RWPE2 (cell line): Measurements from ENCODE around the gene CSNK2A3.

Source experiments
- ATAC-seq: fragments of 200-7000 bp; cut with Tn5 transposase; 3 replicates; pipeline ENCODE4 v1.9.1; 2021; ENCODE audit warnings: low read depth
- DNase-seq: peaks from one replicate; pipeline ENCODE4 v3.0.0-alpha.2; 2020; ENCODE audit warnings: low spot score
- H3K27ac ChIP-seq: fragments of 450-650 bp; 2 replicates; pipeline ENCODE4 v1.5.1; 2017; ENCODE audit warnings: mild to moderate bottlenecking; ENCODE audit not compliant: poor library complexity, severe bottlenecking
- H3K27me3 ChIP-seq: fragments of 250-450 bp; sonication (Bioruptor Pico); 2 replicates; pipeline ENCODE4 v1.5.1; 2021; ENCODE audit warnings: mild to moderate bottlenecking, moderate library complexity; ENCODE audit not compliant: insufficient read depth, poor library complexity, severe bottlenecking
- H3K36me3 ChIP-seq: fragments of 250-450 bp; sonication (Bioruptor Pico); 2 replicates; pipeline ENCODE4 v1.5.1; 2020; ENCODE audit warnings: low read depth, mild to moderate bottlenecking, moderate library complexity
- H3K4me1 ChIP-seq: fragments of 250-450 bp; sonication (Bioruptor Pico); 2 replicates; pipeline ENCODE4 v1.5.1; 2021; ENCODE audit warnings: mild to moderate bottlenecking, moderate library complexity; ENCODE audit not compliant: insufficient read depth, poor library complexity, severe bottlenecking
- H3K4me3 ChIP-seq: fragments of 250-450 bp; sonication (Bioruptor Pico); 2 replicates; pipeline ENCODE4 v1.5.1; 2021; ENCODE audit warnings: mild to moderate bottlenecking, moderate library complexity; ENCODE audit not compliant: severe bottlenecking
- H3K9me3 ChIP-seq: fragments of 250-450 bp; sonication (Bioruptor Pico); 2 replicates; pipeline ENCODE4 v1.5.1; 2021; ENCODE audit warnings: mild to moderate bottlenecking, moderate library complexity; ENCODE audit not compliant: severe bottlenecking
- TF ChIP-seq, protein P1 (sequence below): fragments of 450-650 bp; IDR thresholded peaks from one replicate; pipeline ENCODE4 v1.5.1; 2017; ENCODE audit warnings: mild to moderate bottlenecking, moderate library complexity; ENCODE audit not compliant: poor library complexity, severe bottlenecking

Gene CSNK2A3

DNA sequence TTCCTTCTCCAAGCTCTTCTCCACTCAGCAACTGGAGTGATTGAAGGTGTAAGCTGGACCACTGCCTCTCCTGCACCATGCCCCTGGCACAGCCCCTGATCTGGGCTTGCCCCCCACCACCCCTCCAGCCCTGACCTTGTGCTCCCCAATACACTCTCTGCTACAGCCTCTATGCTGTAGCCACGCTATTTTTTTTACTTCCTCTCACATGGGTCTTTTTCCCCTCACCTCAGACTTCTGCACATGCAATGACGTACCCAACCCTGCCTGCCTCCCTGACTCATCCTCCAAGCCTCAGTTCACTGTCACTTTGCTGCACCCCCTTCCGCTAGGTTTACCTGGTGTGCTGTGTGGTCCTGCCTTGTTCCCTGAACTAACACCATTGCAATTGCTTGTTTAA is 9.0 kb downstream of the CSNK2A3 start:
- TF ChIP-seq, protein P1, sequence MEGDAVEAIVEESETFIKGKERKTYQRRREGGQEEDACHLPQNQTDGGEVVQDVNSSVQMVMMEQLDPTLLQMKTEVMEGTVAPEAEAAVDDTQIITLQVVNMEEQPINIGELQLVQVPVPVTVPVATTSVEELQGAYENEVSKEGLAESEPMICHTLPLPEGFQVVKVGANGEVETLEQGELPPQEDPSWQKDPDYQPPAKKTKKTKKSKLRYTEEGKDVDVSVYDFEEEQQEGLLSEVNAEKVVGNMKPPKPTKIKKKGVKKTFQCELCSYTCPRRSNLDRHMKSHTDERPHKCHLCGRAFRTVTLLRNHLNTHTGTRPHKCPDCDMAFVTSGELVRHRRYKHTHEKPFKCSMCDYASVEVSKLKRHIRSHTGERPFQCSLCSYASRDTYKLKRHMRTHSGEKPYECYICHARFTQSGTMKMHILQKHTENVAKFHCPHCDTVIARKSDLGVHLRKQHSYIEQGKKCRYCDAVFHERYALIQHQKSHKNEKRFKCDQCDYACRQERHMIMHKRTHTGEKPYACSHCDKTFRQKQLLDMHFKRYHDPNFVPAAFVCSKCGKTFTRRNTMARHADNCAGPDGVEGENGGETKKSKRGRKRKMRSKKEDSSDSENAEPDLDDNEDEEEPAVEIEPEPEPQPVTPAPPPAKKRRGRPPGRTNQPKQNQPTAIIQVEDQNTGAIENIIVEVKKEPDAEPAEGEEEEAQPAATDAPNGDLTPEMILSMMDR: no peak
- no peak for ATAC-seq
- H3K9me3 ChIP-seq: no peaks in the 10 kb centered on the region
- H3K4me3 ChIP-seq: no peak overlapping the region
- H3K36me3 ChIP-seq: no peaks in the 10 kb centered on the region
- no peak overlapping the region for H3K27ac ChIP-seq
- H3K27me3 ChIP-seq: no peaks in the 10 kb centered on the region
- DNase-seq: no peak
- no peaks in the 10 kb centered on the region for H3K4me1 ChIP-seq

DNA sequence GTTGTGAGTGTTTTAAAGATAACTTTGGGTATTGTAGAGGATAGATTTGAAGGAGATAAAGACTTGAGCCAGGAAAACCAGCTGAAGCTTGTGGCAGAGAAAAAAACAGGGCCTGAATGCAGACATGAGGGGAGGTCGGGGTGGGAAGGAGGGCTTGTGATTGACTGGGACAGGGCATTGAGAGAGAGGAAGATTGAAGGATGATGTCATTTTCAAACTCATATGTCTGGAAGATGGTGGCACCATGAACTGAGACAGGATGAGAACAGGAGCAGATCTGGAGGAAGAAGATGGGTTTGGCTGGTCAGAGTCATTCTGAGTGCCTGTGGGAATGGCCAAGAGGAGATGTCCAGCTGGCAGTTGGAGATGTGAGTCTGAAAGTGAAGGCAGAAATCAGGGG is 14.7 kb downstream of the CSNK2A3 start:
- ATAC-seq (no peak), DNase-seq (no peak)
- TF ChIP-seq, protein P1: no peak
- Histone ChIP-seq H3K36me3 (no peaks in the 10 kb centered on the region), H3K9me3 (no peaks in the 10 kb centered on the region), H3K4me3 (no peak overlapping the region), H3K27me3 (no peaks in the 10 kb centered on the region), H3K4me1 (no peaks in the 10 kb centered on the region), H3K27ac (no peak overlapping the region)

DNA sequence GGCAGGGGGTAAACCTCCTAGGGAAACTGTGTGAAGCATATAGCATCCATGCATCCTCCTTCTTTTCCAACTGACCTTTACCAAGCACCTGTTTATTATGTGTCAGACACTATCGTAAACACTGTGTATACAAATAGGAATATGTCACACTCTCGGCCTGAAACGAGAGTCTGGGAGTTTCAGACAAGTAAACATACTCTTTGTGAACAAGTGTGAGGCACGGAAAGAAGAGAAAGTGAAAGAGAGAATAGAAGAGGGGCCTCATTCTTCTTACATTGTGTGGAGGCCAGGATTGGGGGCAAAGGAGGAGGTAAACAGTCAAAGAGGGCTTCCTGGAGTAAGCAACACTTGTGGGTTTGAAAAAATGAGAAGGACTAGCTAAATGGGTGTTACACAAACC is 16.4 kb downstream of the CSNK2A3 start:
- H3K27ac ChIP-seq: no peak overlapping the region
- TF ChIP-seq, protein P1: no peak
- no peaks in the 10 kb centered on the region for H3K9me3 ChIP-seq
- H3K4me1 ChIP-seq: no peaks in the 10 kb centered on the region
- DNase-seq (no peak), ATAC-seq (no peak)
- no peaks in the 10 kb centered on the region for H3K27me3 ChIP-seq
- no peak overlapping the region for H3K4me3 ChIP-seq
- 0 out of 2 replicates have a peak, but pooled peaks cover 4% of the 10 kb centered on the region for H3K36me3 ChIP-seq

- Histone ChIP-seq H3K27me3 (no peaks in the 10 kb centered on the region), H3K4me3 (no peak overlapping the region), H3K27ac (no peak overlapping the region), H3K9me3 (no peaks in the 10 kb centered on the region), H3K36me3 (0 out of 2 replicates have a peak, but pooled peaks cover 4% of the 10 kb centered on the region), H3K4me1 (no peaks in the 10 kb centered on the region)
- ATAC-seq (no peak), DNase-seq (no peak)
- TF ChIP-seq, protein P1: no peak
Observed at GRCh38 chr11:11335043-11335442, 18.0 kb downstream of the CSNK2A3 start.

GRCh38 chr11:11334607-11335006 is 18.4 kb downstream of the CSNK2A3 start:
- Histone ChIP-seq H3K27ac (no peak overlapping the region), H3K9me3 (no peaks in the 10 kb centered on the region), H3K4me3 (no peak overlapping the region), H3K36me3 (0 out of 2 replicates have a peak, but pooled peaks cover 4% of the 10 kb centered on the region), H3K27me3 (no peaks in the 10 kb centered on the region), H3K4me1 (no peaks in the 10 kb centered on the region)
- TF ChIP-seq, protein P1: no peak
- ATAC-seq (no peak), DNase-seq (no peak)
